ENCODE measurements around the gene ZMYND10. TPM values are rescaled to one million over a fixed set of nuclear protein-coding genes. Genes with fewer than 3 reads are reported as not detected.
A peak's percentile ranks its signal among the peaks of the same experiment; 100 is the strongest.

ZMYND10 gene
- total RNA-seq, 1 donor from 2014 or later, result 0.86 TPM

DNA sequence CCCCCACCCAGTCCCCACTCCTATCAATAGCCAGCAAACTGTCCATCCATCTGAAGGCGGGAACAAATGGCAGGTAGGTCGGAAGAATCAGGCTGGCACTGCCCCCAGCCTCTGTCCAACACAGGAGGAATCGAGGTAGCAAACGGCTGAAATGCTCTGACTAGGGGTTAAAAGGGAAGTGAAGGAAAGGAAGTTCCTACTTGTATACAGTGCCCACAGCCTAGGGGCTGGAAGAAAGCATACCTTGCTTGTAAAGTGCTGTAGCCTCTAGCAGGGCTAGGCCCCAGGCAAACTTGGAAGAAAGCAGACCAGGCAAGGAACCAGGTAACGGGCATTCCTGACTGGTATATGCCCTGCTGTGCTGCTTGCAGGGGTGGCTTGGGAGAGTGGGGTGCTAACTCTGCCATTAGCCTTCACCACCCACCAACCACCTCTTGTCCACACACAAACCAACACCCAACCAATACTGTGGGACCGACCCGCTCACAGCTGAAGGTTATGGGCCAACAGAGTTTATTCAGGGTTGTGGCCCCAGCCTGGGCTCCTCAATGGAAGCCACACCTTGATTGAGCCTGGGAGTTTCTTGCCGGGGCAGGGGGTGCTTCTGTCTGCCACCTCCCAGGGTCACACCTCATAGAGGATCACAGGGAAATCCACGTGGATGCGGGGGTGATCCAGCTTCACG, 19.9 kb downstream of the ZMYND10 start:
- H3K36me3 Mint-ChIP-seq (ENCODE audit: insufficient read depth), result peaks cover 7% of the 10 kb centered on the region
- no peak for DNase-seq (ENCODE audit: low spot score, unreplicated experiment)
- H3K27me3 Mint-ChIP-seq, result no peaks in the 10 kb centered on the region
- H3K4me1 Mint-ChIP-seq (ENCODE audit: low read depth), result peaks cover 16% of the 10 kb centered on the region
- TF ChIP-seq, protein P1, sequence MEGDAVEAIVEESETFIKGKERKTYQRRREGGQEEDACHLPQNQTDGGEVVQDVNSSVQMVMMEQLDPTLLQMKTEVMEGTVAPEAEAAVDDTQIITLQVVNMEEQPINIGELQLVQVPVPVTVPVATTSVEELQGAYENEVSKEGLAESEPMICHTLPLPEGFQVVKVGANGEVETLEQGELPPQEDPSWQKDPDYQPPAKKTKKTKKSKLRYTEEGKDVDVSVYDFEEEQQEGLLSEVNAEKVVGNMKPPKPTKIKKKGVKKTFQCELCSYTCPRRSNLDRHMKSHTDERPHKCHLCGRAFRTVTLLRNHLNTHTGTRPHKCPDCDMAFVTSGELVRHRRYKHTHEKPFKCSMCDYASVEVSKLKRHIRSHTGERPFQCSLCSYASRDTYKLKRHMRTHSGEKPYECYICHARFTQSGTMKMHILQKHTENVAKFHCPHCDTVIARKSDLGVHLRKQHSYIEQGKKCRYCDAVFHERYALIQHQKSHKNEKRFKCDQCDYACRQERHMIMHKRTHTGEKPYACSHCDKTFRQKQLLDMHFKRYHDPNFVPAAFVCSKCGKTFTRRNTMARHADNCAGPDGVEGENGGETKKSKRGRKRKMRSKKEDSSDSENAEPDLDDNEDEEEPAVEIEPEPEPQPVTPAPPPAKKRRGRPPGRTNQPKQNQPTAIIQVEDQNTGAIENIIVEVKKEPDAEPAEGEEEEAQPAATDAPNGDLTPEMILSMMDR (IDR thresholded peaks at IDR 0.05; ENCODE audit: unreplicated experiment), result no peak
- no peaks in the 10 kb centered on the region for H3K9me3 Mint-ChIP-seq (ENCODE audit: low read depth)
- no peak overlapping the region for H3K27ac Mint-ChIP-seq
- H3K4me3 Mint-ChIP-seq (ENCODE audit: low read depth), result no peak overlapping the region

DNA sequence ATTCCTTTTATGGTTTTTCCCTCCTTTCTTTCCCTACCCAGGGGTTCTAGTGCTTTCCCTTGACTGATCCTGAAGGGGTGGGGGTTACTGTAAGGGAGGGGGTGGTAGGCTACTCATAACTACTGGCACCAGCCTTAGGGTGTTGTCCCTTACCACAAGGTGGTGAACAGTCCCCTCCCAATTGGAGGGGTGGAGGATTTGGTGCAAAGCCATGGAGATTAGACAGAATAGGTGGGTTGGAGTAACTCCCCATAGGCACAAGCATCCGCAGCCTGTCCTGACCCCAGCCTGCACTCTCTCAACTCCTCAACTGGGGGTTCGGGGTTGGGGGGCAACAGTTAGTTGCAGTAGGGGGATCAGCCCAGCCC, 20.4 kb downstream of the ZMYND10 start:
- no peaks in the 10 kb centered on the region for H3K27me3 Mint-ChIP-seq
- DNase-seq (ENCODE audit: low spot score, unreplicated experiment), result no peak
- no peak overlapping the region for H3K27ac Mint-ChIP-seq
- H3K9me3 Mint-ChIP-seq (ENCODE audit: low read depth), result no peaks in the 10 kb centered on the region
- TF ChIP-seq, protein P1 (IDR thresholded peaks at IDR 0.05; ENCODE audit: unreplicated experiment), result no peak
- H3K4me3 Mint-ChIP-seq (ENCODE audit: low read depth), result no peak overlapping the region
- H3K36me3 Mint-ChIP-seq (ENCODE audit: insufficient read depth), result peaks cover 7% of the 10 kb centered on the region
- H3K4me1 Mint-ChIP-seq (ENCODE audit: low read depth), result peaks cover 18% of the 10 kb centered on the region

DNA sequence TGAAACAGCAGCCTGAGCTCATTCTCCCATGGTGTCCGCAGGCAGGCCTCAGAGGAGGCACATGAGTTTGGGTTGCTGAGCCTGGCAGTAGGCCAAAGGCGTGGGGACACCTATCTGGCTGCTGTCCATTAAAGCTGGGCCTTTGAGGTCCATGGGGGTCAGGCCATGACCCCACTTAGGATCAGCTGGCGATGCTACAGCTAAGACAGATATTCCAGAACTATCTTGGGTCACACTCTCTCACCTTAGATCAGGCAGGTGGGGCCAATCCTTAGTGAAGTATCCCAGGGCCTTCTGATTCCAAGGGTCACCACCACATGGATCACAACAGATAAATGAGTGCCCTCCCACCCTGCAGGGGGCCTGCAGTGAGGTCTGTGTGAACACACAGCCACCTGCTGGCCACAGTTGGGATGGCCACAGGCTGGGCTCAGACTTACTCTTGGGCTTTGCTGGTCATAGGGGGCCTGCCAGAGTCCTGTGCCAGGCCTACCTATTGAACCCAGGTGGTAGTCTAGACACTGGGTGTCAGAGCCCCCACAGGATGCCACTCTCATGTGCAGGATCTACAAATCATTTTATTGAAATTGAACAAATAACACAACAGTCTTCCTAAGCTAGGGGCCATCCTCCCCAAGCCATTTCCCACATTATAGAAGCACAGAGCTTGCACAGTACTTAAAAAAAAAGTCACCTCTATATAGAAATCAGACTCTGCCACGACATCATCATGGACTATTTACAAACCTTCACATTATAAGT, 21.0 kb downstream of the ZMYND10 start:
- Mint-ChIP-seq H3K9me3 (ENCODE audit: low read depth) (no peaks in the 10 kb centered on the region), H3K27ac (peak overlapping the region; percentile 73), H3K27me3 (no peaks in the 10 kb centered on the region), H3K36me3 (ENCODE audit: insufficient read depth) (peaks cover 5% of the 10 kb centered on the region), H3K4me1 (ENCODE audit: low read depth) (peaks cover 24% of the 10 kb centered on the region), H3K4me3 (ENCODE audit: low read depth) (peak overlapping the region; percentile 2)
- TF ChIP-seq, protein P1 (IDR thresholded peaks at IDR 0.05; ENCODE audit: unreplicated experiment), result peak; percentile 74
- peak; percentile 65 for DNase-seq (ENCODE audit: low spot score, unreplicated experiment)

DNA sequence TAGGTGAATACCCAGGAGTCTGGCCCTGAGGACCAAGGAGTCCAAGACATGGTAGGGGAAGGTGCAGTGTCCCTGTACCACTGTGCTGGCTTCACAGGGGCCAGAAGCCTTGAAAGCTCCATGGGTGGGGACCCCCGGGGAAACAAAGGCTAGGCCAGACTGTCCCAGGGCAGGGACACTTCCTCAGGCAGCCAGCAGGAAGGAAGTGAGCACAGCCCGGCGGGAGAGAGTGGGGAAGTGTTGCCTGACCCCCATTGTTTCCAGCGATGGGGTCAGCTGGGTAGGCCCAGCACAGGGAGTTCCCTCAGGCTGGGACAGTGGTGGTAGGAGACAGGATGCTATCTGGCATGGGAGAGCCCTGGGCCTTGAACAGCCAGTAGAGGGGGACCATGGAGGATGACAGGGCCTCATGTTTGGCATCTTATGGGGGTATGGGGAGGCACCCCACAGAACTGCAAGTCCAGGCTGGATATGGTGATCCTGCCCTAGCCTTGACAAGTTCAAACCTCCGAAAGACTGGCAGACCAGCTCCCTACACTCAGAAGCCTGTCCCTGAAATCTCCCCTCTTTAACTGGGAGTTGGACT, 21.8 kb downstream of the ZMYND10 start:
- H3K27ac Mint-ChIP-seq, result peak overlapping the region; percentile 37
- peaks cover 30% of the 10 kb centered on the region for H3K4me1 Mint-ChIP-seq (ENCODE audit: low read depth)

DNA sequence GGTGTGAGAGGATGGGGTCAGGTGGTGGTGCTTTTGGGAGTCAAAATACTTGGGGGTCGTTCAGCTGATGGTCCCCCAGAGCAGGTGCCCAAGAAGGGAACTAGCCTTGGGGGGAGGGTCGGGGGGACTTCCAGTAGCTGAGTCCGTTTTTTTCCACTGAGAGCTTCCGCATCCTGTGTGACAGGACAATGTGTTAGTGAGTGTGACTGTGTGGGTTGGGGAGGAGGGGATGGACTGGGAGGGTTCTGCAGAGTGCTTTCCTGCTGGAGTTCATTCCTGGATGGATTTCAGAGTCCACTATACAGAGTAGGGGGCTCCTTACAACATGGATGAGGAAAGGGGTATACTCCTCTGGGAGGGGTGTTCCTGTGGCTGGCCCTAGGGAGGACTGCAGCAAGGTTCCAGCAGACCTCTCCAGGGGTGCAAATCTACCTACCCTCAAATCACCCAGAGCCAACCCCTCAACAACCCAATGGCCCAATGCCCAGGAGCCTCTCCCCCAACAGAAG, 22.4 kb downstream of the ZMYND10 start:
- no peak for DNase-seq (ENCODE audit: low spot score, unreplicated experiment)
- TF ChIP-seq, protein P1 (IDR thresholded peaks at IDR 0.05; ENCODE audit: unreplicated experiment), result no peak
- H3K9me3 Mint-ChIP-seq (ENCODE audit: low read depth), result no peaks in the 10 kb centered on the region
- H3K4me1 Mint-ChIP-seq (ENCODE audit: low read depth), result peaks cover 30% of the 10 kb centered on the region
- no peak overlapping the region for H3K27ac Mint-ChIP-seq
- H3K27me3 Mint-ChIP-seq, result no peaks in the 10 kb centered on the region
- peaks cover 15% of the 10 kb centered on the region for H3K36me3 Mint-ChIP-seq (ENCODE audit: insufficient read depth)
- peak overlapping the region; percentile 82 for H3K4me3 Mint-ChIP-seq (ENCODE audit: low read depth)

More for the DNA sequence above, 21.8 kb downstream of the ZMYND10 start:
- TF ChIP-seq, protein P1 (IDR thresholded peaks at IDR 0.05; ENCODE audit: unreplicated experiment), result no peak
- Mint-ChIP-seq H3K36me3 (ENCODE audit: insufficient read depth) (peaks cover 12% of the 10 kb centered on the region), H3K4me3 (ENCODE audit: low read depth) (no peak overlapping the region), H3K9me3 (ENCODE audit: low read depth) (no peaks in the 10 kb centered on the region), H3K27me3 (no peaks in the 10 kb centered on the region)
- no peak for DNase-seq (ENCODE audit: low spot score, unreplicated experiment)
